Measurements from ENCODE around the gene JPH4. TPM values are rescaled to one million over a fixed set of nuclear protein-coding genes. Genes with fewer than 3 reads are reported as not detected.

The JPH4 gene
- total RNA-seq, 1 donor from 2014 or later: 5.1 TPM

DNA sequence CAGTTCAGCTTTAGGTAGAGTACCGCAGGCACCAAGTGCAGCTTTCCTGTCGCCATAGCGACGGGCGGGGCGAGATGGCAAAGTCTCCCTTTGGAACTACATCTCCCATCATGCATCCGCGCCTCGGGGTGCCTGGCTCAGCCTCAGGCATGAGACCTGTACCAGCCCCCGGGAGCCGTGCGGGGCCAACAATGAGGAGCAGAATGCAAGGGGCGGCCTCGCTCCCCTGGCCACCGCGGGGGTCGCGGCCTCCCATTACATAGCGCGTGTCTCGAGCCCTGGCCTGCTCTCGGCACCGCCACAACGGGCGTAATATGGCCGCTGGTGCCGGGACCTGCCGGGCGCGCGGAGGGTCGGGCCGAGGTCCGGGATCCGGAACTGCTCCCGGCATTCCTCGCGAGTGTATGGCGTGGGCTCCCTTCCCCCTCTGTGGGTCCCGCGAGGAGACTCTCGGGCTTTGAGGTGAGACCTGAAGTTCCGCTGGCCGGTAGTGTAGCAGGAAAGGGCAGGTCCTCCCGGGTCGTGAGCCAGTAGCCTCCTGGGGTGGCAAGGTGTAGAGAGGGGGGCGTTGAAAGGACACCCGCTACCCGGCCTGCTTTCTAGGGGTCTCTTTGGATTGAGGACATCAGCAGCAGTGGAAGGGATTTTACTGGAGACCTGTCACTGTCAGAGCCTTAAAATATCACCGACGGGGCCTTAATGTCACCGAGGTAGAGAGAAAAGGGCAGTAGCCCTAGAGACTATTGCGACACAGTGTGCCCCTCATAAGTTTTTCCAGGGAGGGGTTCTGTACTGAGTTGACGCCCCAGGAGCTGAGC is 22.5 kb downstream of the JPH4 start, which contains the start of gene THTPA:
THTPA (plus strand) TSS at position 390 of the 818 bp plus-strand sequence. CDS start 487 bp downstream, outside the sequence.
- Histone ChIP-seq H3K36me3 (peaks cover 34% of the 10 kb centered on the region), H3K27me3 (ENCODE audit: low read depth) (no peaks in the 10 kb centered on the region), H3K27ac (peak within 1 kb of the TSS; percentile 99), H3K4me1 (peaks cover 23% of the 10 kb centered on the region), H3K4me3 (peak within 1 kb of the TSS; percentile 97), H3K9me3 (no peaks in the 10 kb centered on the region)
- peak; percentile 95 to 97 for ATAC-seq
- intact Hi-C loops (cut with DNase I): no loop called here
- DNase-seq: peak; percentile 98
- TF ChIP-seq, protein P1, sequence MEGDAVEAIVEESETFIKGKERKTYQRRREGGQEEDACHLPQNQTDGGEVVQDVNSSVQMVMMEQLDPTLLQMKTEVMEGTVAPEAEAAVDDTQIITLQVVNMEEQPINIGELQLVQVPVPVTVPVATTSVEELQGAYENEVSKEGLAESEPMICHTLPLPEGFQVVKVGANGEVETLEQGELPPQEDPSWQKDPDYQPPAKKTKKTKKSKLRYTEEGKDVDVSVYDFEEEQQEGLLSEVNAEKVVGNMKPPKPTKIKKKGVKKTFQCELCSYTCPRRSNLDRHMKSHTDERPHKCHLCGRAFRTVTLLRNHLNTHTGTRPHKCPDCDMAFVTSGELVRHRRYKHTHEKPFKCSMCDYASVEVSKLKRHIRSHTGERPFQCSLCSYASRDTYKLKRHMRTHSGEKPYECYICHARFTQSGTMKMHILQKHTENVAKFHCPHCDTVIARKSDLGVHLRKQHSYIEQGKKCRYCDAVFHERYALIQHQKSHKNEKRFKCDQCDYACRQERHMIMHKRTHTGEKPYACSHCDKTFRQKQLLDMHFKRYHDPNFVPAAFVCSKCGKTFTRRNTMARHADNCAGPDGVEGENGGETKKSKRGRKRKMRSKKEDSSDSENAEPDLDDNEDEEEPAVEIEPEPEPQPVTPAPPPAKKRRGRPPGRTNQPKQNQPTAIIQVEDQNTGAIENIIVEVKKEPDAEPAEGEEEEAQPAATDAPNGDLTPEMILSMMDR (IDR thresholded peaks at IDR 0.05): no peak

DNA sequence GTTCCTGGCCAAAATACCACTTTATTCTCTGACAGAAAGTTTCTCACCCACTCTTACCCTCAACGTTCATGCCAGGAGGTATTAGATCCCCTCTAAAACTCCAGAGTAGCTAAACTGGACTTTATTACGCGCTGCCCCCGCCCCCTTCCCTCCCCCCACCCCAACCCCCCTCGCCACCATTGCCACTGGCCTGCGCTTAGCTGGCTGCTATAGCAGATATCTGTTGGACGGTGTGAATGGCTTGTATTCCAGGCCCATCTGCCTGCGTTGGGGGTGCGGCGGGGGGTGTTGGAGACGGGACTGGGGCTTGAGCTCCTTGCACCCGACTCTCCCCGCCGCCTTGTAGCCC is 23.1 kb downstream of the JPH4 start:
- H3K27ac ChIP-seq: peak overlapping the region; percentile 99
- no peak for DNase-seq
- peaks cover 28% of the 10 kb centered on the region for H3K36me3 ChIP-seq
- peak in 1 of 2 donors; percentile 8 for ATAC-seq
- H3K9me3 ChIP-seq: no peaks in the 10 kb centered on the region
- intact Hi-C loops (cut with DNase I): no loop called here
- H3K4me3 ChIP-seq: peak overlapping the region; percentile 97
- no peaks in the 10 kb centered on the region for H3K27me3 ChIP-seq (ENCODE audit: low read depth)
- TF ChIP-seq, protein P1 (IDR thresholded peaks at IDR 0.05): no peak
- H3K4me1 ChIP-seq: peaks cover 27% of the 10 kb centered on the region

DNA sequence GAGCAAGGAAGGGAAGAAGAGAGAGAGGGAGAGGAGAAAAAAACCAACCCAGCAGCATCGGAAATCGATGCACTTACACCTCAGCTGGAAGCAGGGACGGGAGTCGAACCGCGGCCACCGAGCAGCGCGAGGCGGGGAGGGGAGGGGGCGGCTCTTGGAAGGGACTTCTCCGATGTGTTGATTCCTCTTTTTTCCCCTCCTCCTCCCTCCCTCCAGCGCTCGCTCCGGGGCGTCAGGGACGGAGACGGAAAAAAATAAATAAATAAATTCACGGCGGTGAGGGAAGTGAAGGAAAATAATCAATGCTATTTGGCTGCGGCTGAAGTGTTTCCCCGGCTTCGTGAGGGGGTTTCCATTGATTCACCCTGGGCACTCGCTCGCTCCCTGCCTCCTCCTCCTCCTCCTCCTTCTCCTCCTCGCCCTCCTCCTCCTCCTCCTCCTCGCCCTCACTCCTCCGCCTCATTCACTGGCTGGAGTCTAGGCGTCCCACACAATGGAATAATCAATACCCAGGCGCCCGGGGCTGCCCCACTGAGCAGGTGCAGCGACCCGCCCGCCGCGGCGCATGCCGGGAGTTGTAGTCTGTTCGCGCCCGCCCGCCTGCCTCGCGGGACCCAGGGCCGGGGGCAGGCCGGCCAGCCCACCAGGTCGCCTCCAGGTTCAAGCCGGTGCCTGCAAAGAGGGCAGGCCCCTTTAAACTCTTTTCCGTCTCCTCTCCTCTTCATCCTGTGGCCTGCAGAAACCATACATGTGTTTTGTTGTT is 27.1 kb downstream of the JPH4 start, which contains the start of gene ZFHX2:
ZFHX2 (minus strand) TSS at position 500 of the 763 bp plus-strand sequence. CDS start 16,440 bp downstream, outside the sequence.
- TF ChIP-seq, protein P1 (IDR thresholded peaks at IDR 0.05): no peak
- intact Hi-C loops (cut with DNase I): no loop called here
- ATAC-seq (peak; percentile 70 to 82), DNase-seq (peak; percentile 84)
- H3K27ac ChIP-seq: peak within 1 kb of the TSS; percentile 58
- no peaks in the 10 kb centered on the region for H3K36me3 ChIP-seq
- H3K9me3 ChIP-seq: no peaks in the 10 kb centered on the region
- peak within 1 kb of the TSS; percentile 76 for H3K4me3 ChIP-seq
- H3K4me1 ChIP-seq: peaks cover 22% of the 10 kb centered on the region
- H3K27me3 ChIP-seq (ENCODE audit: low read depth): no peaks in the 10 kb centered on the region

DNA sequence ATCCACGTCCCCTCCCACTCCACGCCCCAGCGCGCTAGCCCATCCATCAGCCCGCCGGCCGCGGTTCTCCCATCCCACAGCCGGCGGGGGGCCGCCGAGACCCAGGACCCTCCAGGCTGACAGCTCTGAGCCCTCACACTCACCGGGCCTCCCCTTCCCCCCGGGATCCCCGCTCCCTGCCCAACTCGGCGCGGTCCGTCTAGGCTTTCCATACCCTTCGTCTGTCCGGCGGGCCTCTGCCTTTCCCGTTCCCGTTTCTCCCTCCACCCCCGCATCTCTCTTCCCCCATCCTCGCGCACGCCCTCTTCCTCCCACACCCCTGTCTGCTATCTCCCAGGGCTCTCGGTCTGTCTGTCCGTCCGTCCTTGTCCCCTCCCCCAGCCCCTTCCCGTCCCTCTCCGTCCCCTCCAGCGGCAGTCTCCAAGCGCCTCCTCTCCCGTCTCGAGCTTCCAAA is 27.8 kb downstream of the JPH4 start:
- H3K9me3 ChIP-seq: no peaks in the 10 kb centered on the region
- DNase-seq (peak; percentile 60), ATAC-seq (peak; percentile 27 to 28)
- intact Hi-C loops (cut with DNase I): no loop called here
- no peaks in the 10 kb centered on the region for H3K36me3 ChIP-seq
- peak overlapping the region; percentile 76 for H3K4me3 ChIP-seq
- peak overlapping the region; percentile 24 for H3K27ac ChIP-seq
- H3K27me3 ChIP-seq (ENCODE audit: low read depth): no peaks in the 10 kb centered on the region
- TF ChIP-seq, protein P1 (IDR thresholded peaks at IDR 0.05): no peak
- peaks cover 19% of the 10 kb centered on the region for H3K4me1 ChIP-seq

DNA sequence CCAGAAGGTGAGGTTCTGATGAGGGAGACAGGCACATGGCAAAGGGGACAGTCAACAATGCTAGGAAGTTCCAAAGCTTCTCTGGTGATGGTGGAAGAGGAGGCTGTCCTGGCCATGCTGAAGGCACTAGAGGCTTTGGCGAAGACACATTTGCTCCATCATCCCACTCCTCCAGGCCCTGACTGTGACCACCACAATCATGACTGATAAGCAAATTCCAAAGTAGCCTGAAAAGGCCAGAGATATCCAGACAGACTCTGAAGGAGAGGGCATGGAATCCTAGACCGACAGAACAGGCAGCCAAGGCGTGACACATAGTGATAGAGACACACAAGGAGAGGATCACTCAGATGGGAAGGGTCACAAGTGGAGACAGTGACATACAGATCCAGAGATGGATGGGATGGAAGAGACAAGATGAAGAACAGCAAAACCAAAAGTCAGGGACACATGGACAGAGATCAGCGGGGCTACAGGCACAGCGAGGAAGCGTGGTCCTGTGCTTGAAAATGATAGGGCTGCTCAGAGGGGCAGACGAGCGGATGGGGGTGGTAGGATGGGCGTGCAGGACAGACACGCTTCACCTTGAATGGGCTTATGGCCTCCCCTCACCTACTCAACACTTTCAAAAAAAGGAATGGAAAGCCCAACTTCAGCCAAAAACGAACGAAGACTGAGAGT is 28.3 kb downstream of the JPH4 start:
- peak overlapping the region; percentile 76 for H3K4me3 ChIP-seq
- H3K4me1 ChIP-seq: peaks cover 15% of the 10 kb centered on the region
- ATAC-seq (peak in 1 of 2 donors; percentile 3), DNase-seq (no peak)
- no peaks in the 10 kb centered on the region for H3K36me3 ChIP-seq
- intact Hi-C loops (cut with DNase I): no loop called here
- H3K27ac ChIP-seq: no peak overlapping the region
- no peaks in the 10 kb centered on the region for H3K27me3 ChIP-seq (ENCODE audit: low read depth)
- no peaks in the 10 kb centered on the region for H3K9me3 ChIP-seq
- TF ChIP-seq, protein P1 (IDR thresholded peaks at IDR 0.05): no peak
